Activated naive CD8-positive, alpha-beta T cell treated with anti-CD3 and anti-CD28 coated beads, Interleukin-2, amount 50 U/mL, for 16 hours (primary cell): ENCODE measurements around the gene TIGIT.

ENCODE experiments used
- DNase-seq: peaks from one replicate; pipeline ENCODE4 v3.0.0-alpha.2; 2020; ENCODE audit warnings: low read depth, low spot score

Gene TIGIT

GRCh38 chr3:114351123-114351821, 57.4 kb downstream of the TIGIT start:
- DNase-seq: no peak

- no peak for DNase-seq
These were observed 58.0 kb downstream of the TIGIT start for GRCh38 chr3:114351822-114352145.

DNA sequence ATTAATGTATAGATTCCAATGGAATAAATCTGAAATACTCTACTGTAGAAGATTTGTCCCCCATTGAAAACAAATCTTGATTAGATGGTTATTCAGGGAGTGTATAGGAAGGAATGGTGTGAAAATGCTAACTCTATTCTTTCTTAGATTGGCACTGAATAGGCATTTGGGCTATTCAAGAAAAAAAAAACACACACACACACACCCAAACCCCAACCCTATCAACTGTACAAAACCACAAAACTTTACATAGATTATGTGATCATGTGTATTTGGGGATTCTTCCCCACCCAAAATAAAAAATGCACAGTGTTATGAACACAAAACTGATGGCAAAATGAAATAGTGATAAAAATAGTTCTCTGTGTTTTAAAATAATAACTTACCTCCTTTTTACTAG, 61.8 kb downstream of the TIGIT start:
- no peak for DNase-seq

DNA sequence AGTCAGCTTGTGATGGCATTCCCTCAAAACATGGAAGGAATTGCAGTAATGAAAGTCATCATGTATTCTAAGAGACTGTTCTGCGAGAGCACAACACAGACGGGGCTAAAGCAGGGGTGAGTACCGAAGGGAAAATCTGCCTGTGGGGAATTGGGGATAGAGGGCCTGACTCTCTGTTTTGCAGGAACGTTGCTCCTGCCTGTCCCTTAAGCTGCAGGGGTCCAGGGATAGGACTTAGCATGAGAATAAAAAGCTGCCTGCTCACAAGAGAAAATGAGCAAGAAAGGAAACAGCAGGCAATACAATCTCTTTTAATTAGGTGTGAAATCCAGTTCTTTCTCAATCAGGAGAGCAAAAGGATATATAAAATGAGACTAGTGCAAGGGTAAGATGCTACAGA, 62.2 kb downstream of the TIGIT start:
- no peak for DNase-seq

DNA sequence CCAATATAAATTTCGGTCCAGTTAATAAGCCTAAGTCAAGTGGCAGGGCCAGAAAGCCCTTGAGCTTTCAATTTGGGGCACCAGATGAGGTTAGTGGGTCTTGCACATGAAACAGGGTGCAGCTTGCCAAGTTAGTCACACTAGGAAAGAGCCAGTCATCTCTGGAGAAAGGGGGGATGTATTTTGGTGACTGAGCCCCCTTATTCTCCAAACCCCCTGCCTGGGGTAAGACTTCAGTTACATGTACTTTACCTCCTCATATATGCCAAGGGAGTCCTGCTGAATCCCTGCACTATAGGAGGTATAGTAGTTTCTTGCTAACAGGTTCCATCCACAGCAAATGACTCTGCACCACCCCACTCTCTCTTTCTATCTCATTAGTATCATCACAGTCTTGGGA, 62.7 kb downstream of the TIGIT start:
- no peak for DNase-seq
